ENCODE data around the gene PRRC2B.
"Not testable (repeated sequence)": the region's sequence is repeated elsewhere in the genome, so short reads cannot be mapped to it uniquely, and the experiment has no call there.

The PRRC2B gene

GRCh38 chr9:131511880-131512279, 118.0 kb downstream of the PRRC2B start:
- H2AFZ ChIP-seq (ENCODE audit: low read length) = no peak overlapping the region
- no peaks in the 10 kb centered on the region for H3K9me3 ChIP-seq (replicated peaks; ENCODE audit: insufficient read depth, low read length)
- H3K9me2 ChIP-seq (replicated peaks; ENCODE audit: insufficient read depth, low read length) = no peaks in the 10 kb centered on the region
- H3K79me2 ChIP-seq (ENCODE audit: low read length) = peaks cover 6% of the 10 kb centered on the region; the same call in 1 of the 2 replicates
- H3K27me3 ChIP-seq (replicated peaks; ENCODE audit: insufficient read depth, low read length) = no peaks in the 10 kb centered on the region
- peaks cover 3% of the 10 kb centered on the region for H3K36me3 ChIP-seq (replicated peaks; ENCODE audit: insufficient read depth, low read length)
- H3K4me2 ChIP-seq (ENCODE audit: low read depth, low read length) = no peak overlapping the region
- no peak overlapping the region for H3K4me3 ChIP-seq (ENCODE audit: low read length)
- H3K9ac ChIP-seq (ENCODE audit: low read length) = no peak overlapping the region
- no peaks in the 10 kb centered on the region for H4K20me1 ChIP-seq (ENCODE audit: insufficient read depth, low read length)
- H3F3A ChIP-seq (ENCODE audit: insufficient read depth, low read length) = no peaks in the 10 kb centered on the region
- TF ChIP-seq CTCF (IDR thresholded peaks at IDR 0.05; ENCODE audit: low read length) (no peak), EZH2phosphoT487 (IDR thresholded peaks at IDR 0.05; ENCODE audit: low read length) (no peak), EZH2 (optimal IDR thresholded peaks at IDR 0.05; ENCODE audit: low read depth, low read length) (no peak)
- no peak overlapping the region for H3K27ac ChIP-seq (ENCODE audit: low read length)
- no peaks in the 10 kb centered on the region for H3K4me1 ChIP-seq (ENCODE audit: low read length)
- no peak for DNase-seq

- H3K9me3 ChIP-seq (replicated peaks; ENCODE audit: insufficient read depth, low read length) = no peaks in the 10 kb centered on the region
- H3K4me2 ChIP-seq (ENCODE audit: low read depth, low read length) = no peak overlapping the region
- no peak overlapping the region for H3K9ac ChIP-seq (ENCODE audit: low read length)
- H3K27me3 ChIP-seq (replicated peaks; ENCODE audit: insufficient read depth, low read length) = no peaks in the 10 kb centered on the region
- H3F3A ChIP-seq (ENCODE audit: insufficient read depth, low read length) = no peaks in the 10 kb centered on the region
- TF ChIP-seq EZH2 (optimal IDR thresholded peaks at IDR 0.05; ENCODE audit: low read depth, low read length) = no peak
- no peak for TF ChIP-seq CTCF (IDR thresholded peaks at IDR 0.05; ENCODE audit: low read length)
- no peak for TF ChIP-seq EZH2phosphoT487 (IDR thresholded peaks at IDR 0.05; ENCODE audit: low read length)
- H3K4me3 ChIP-seq (ENCODE audit: low read length) = no peak overlapping the region
- no peaks in the 10 kb centered on the region for H3K9me2 ChIP-seq (replicated peaks; ENCODE audit: insufficient read depth, low read length)
- H2AFZ ChIP-seq (ENCODE audit: low read length) = no peak overlapping the region
- H3K79me2 ChIP-seq (ENCODE audit: low read length) = no peaks in the 10 kb centered on the region
- H3K27ac ChIP-seq (ENCODE audit: low read length) = no peak overlapping the region
- no peaks in the 10 kb centered on the region for H3K4me1 ChIP-seq (ENCODE audit: low read length)
- H4K20me1 ChIP-seq (ENCODE audit: insufficient read depth, low read length) = no peaks in the 10 kb centered on the region
- no peak for DNase-seq
- H3K36me3 ChIP-seq (replicated peaks; ENCODE audit: insufficient read depth, low read length) = peaks cover 3% of the 10 kb centered on the region
Observed at GRCh38 chr9:131513177-131513576, 119.3 kb downstream of the PRRC2B start.

GRCh38 chr9:131515559-131516031, 121.7 kb downstream of the PRRC2B start:
- peaks cover 10% of the 10 kb centered on the region for H3K36me3 ChIP-seq (replicated peaks; ENCODE audit: insufficient read depth, low read length)
- H3K9ac ChIP-seq (ENCODE audit: low read length) = not testable (repeated sequence)

GRCh38 chr9:131516100-131516499, 122.2 kb downstream of the PRRC2B start:
- Histone ChIP-seq H3K9me3 (replicated peaks; ENCODE audit: insufficient read depth, low read length) (no peaks in the 10 kb centered on the region), H3F3A (ENCODE audit: insufficient read depth, low read length) (no peaks in the 10 kb centered on the region), H3K9me2 (replicated peaks; ENCODE audit: insufficient read depth, low read length) (no peaks in the 10 kb centered on the region), H3K36me3 (replicated peaks; ENCODE audit: insufficient read depth, low read length) (peaks cover 10% of the 10 kb centered on the region), H2AFZ (ENCODE audit: low read length) (no peak overlapping the region), H3K79me2 (ENCODE audit: low read length) (no peaks in the 10 kb centered on the region), H3K4me3 (ENCODE audit: low read length) (no peak overlapping the region), H3K27ac (ENCODE audit: low read length) (no peak overlapping the region), H3K4me2 (ENCODE audit: low read depth, low read length) (no peak overlapping the region), H3K4me1 (ENCODE audit: low read length) (no peaks in the 10 kb centered on the region), H4K20me1 (ENCODE audit: insufficient read depth, low read length) (no peaks in the 10 kb centered on the region), H3K9ac (ENCODE audit: low read length) (no peak overlapping the region), H3K27me3 (replicated peaks; ENCODE audit: insufficient read depth, low read length) (no peaks in the 10 kb centered on the region)
- TF ChIP-seq EZH2 (optimal IDR thresholded peaks at IDR 0.05; ENCODE audit: low read depth, low read length) (no peak), EZH2phosphoT487 (IDR thresholded peaks at IDR 0.05; ENCODE audit: low read length) (no peak), CTCF (IDR thresholded peaks at IDR 0.05; ENCODE audit: low read length) (no peak)
- DNase-seq = no peak

More at GRCh38 chr9:131515559-131516031, 121.7 kb downstream of the PRRC2B start:
- H3K4me3 ChIP-seq (ENCODE audit: low read length); H2AFZ ChIP-seq (ENCODE audit: low read length); H3K27me3 ChIP-seq (replicated peaks; ENCODE audit: insufficient read depth, low read length); H3K4me1 ChIP-seq (ENCODE audit: low read length); H3K9me2 ChIP-seq (replicated peaks; ENCODE audit: insufficient read depth, low read length); H3K79me2 ChIP-seq (ENCODE audit: low read length); H3K27ac ChIP-seq (ENCODE audit: low read length); DNase-seq; H4K20me1 ChIP-seq (ENCODE audit: insufficient read depth, low read length); H3K9me3 ChIP-seq (replicated peaks; ENCODE audit: insufficient read depth, low read length); H3F3A ChIP-seq (ENCODE audit: insufficient read depth, low read length); H3K4me2 ChIP-seq (ENCODE audit: low read depth, low read length): not testable (repeated sequence)
